ENCODE measurements around the gene PHACTR3.

Gene PHACTR3

DNA sequence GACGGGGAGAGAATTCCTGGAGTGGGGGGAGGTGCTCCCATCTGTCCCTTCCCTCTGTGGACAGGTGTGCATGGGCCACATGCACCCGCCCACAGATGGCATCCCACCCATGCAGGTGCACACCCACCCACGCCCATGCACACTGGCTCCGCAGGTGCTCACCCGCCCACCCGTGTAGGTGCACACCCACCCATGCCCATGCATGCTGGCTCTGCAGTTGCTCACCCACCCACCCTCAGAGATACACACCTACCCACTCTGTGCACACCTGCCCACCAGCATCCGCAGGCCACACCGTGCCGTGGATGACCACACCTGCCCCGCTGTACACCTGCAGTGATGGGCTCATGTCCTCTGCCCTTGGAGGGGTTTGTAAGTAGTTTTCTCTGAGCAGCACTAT, 132.0 kb downstream of the PHACTR3 start:
- H3K4me3 ChIP-seq (ENCODE audit: low read length) = no peak overlapping the region
- TF ChIP-seq, protein P1, sequence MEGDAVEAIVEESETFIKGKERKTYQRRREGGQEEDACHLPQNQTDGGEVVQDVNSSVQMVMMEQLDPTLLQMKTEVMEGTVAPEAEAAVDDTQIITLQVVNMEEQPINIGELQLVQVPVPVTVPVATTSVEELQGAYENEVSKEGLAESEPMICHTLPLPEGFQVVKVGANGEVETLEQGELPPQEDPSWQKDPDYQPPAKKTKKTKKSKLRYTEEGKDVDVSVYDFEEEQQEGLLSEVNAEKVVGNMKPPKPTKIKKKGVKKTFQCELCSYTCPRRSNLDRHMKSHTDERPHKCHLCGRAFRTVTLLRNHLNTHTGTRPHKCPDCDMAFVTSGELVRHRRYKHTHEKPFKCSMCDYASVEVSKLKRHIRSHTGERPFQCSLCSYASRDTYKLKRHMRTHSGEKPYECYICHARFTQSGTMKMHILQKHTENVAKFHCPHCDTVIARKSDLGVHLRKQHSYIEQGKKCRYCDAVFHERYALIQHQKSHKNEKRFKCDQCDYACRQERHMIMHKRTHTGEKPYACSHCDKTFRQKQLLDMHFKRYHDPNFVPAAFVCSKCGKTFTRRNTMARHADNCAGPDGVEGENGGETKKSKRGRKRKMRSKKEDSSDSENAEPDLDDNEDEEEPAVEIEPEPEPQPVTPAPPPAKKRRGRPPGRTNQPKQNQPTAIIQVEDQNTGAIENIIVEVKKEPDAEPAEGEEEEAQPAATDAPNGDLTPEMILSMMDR (IDR thresholded peaks at IDR 0.05; ENCODE audit: insufficient read depth, low read depth, low read length, missing control alignments) = no peak
- no peak for DNase-seq (ENCODE audit: low read depth)

DNA sequence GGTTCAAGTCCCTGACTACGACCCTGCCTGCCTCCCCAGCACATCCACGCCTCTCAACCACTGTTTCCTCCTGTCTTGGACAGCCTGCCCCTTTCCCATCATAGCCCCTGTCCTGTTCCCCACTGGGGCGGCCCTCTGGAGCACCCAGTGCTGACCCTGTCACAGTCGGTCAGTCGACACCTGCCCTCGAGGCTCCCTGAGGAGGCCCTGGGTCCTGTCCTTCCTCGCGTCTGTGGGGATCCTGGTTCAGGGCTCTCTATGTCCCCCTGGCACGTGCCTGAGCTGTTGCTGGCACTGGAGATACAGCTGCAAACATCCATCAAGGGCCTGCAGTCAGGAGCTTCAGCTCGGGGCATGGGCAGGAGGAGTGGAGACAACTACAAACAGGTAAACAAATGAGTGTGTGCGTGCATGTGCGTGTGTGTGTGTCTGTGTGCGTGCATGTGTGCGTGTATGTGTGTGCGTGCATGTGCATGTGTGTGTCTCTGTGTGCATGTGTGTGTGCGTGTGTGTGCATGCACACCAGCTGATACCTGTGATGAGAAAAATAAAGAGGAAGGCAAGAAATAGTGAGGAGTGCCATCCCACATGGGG, 132.8 kb downstream of the PHACTR3 start:
- TF ChIP-seq, protein P1 (IDR thresholded peaks at IDR 0.05; ENCODE audit: insufficient read depth, low read depth, low read length, missing control alignments) = no peak
- no peak for DNase-seq (ENCODE audit: low read depth)
- H3K4me3 ChIP-seq (ENCODE audit: low read length) = no peak overlapping the region

DNA sequence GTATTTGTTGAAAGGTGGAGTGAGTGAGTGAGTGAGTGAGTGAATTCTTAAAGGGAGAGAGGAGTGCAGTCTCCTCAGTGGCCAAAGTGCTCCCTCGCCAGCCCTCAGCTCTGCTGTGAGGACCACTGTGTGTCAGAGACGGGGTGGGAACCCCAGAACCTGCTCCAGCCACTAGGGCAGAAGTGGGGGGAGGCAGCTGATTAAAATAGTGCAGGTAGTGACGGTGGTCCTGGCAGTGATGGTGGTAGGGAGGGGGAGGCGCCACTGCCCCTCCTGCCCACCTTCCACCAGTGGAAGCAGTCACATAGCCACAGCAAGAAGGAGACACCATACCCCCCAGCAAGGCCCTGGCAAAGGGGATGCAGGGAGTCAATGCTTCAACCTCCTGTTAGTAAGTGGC, 133.5 kb downstream of the PHACTR3 start:
- no peak overlapping the region for H3K4me3 ChIP-seq (ENCODE audit: low read length)
- DNase-seq (ENCODE audit: low read depth) = no peak
- TF ChIP-seq, protein P1 (IDR thresholded peaks at IDR 0.05; ENCODE audit: insufficient read depth, low read depth, low read length, missing control alignments) = no peak

DNA sequence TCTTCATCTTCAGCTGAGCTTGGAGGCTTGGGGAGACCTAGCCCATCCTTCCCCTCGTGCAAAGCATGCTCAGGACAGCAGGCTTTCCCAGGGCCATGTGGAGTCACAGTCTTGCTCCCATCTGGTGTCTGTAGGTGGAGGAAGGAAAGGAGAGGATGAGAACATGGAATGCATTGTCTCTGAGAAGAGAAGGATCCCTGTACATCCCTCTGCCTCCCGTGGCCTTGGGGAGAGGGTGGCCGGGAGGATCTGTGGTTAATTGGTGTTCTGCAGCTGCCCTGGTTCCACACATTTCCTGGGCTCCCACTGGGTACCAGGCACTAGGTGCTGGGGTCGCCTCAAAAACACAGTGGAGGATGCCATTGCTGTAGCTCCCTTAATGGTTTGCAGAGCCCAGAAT, 134.5 kb downstream of the PHACTR3 start:
- no peak overlapping the region for H3K4me3 ChIP-seq (ENCODE audit: low read length)
- TF ChIP-seq, protein P1 (IDR thresholded peaks at IDR 0.05; ENCODE audit: insufficient read depth, low read depth, low read length, missing control alignments) = no peak
- no peak for DNase-seq (ENCODE audit: low read depth)

DNA sequence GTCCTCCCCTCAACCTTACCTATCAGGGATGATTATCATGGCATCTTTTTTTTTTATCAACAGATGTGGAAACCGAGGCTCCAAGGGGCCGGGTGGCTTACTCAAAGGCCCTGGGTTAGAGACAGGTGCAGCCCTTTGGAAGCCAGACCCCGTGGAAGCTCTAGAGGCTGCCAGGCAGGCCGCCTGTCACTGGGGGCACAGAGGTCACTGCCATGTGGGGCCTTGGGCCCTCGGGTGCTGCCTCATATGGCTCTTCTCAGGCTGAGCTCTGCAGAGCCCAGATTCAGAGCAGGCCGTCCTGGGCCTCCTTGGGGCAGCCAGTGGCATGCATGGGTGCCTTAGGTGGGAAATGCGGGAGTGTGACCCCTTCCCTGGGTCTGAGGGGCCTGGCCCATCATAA, 136.3 kb downstream of the PHACTR3 start:
- DNase-seq (ENCODE audit: low read depth) = no peak
- TF ChIP-seq, protein P1 (IDR thresholded peaks at IDR 0.05; ENCODE audit: insufficient read depth, low read depth, low read length, missing control alignments) = no peak
- no peak overlapping the region for H3K4me3 ChIP-seq (ENCODE audit: low read length)

DNA sequence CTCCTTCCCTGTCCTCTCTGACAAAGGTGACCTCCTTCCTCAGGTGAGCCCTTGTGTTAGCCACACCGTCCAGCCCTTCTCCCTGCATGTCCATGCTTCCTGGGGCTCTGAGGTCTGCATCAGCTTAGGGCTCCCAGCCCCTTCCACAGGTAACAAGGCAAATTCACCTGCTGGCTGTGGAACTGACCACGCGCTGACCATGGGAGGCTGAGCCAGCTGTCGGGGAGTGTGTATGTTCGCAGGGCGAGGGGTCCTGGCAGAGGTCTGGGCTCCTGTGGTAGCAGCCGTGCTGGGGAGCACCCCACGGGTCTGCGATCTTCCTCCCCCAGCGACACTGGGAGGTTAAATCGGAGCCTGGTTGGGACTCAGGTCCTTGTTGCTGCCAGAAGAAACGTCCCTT, 136.7 kb downstream of the PHACTR3 start:
- no peak overlapping the region for H3K4me3 ChIP-seq (ENCODE audit: low read length)
- DNase-seq (ENCODE audit: low read depth) = no peak
- TF ChIP-seq, protein P1 (IDR thresholded peaks at IDR 0.05; ENCODE audit: insufficient read depth, low read depth, low read length, missing control alignments) = no peak

DNA sequence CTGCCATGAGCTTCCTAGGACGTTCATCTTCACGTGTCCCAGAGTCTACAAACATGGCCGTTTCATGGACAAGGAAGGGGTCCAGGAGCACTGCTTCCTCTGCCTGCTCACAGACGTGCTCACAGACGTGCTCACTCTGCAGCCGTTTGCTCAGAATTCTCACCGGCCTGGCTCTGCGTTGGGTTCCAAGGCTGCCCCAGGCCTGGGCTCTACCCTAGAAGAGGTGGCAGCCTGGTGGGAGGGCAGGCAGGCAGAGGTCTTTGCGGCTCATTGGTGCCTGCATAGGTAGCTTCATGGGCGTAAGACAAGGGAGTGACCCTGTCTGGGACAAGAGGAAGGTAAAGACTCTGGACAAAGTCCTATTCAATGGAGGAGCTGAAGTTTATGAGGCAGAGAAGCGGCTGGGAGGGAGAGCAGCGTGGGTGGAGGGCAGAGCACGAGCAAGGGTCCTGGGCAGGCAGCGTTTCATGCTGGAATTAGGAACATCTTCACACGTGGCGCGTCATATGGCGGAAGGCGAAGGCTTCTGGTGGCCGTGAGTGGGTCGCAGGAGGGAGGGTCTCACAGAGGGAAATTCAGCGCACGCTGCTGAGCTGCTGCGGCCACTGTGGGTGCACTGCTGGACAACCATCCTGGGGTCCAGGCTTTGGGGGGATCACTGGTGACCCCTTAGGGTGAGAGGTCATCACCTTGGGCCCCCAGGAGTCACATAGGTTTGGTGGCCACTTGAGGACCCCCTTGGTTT, 138.2 kb downstream of the PHACTR3 start:
- H3K4me3 ChIP-seq (ENCODE audit: low read length) = no peak overlapping the region
- TF ChIP-seq, protein P1 (IDR thresholded peaks at IDR 0.05; ENCODE audit: insufficient read depth, low read depth, low read length, missing control alignments) = no peak
- no peak for DNase-seq (ENCODE audit: low read depth)

Data from epithelial cell of esophagus (primary cell).